ENCODE measurements around the gene NKX2-4. TPM values are rescaled to one million over a fixed set of nuclear protein-coding genes. Genes with fewer than 3 reads are reported as not detected.

Gene NKX2-4
- total RNA-seq, 2 experiments from 2014 or later, result not detected

GRCh38 chr20:21411725-21412124, 14.4 kb upstream of the NKX2-4 start:
- no peak for TF ChIP-seq EZH2phosphoT487 (IDR thresholded peaks at IDR 0.05; ENCODE audit: borderline replicate concordance, low read depth, low read length)
- no peak for TF ChIP-seq CTCF (conservative IDR thresholded peaks at IDR 0.05; ENCODE audit: low read length)
- Histone ChIP-seq H3K36me3 (ENCODE audit: insufficient read depth, low read length) (no peaks in the 10 kb centered on the region), H3K27ac (ENCODE audit: low read depth, low read length, poor library complexity, severe bottlenecking) (no peak overlapping the region), H3K79me2 (ENCODE audit: insufficient read depth, low read depth, low read length) (no peaks in the 10 kb centered on the region), H3K9me2 (ENCODE audit: insufficient read depth, low read length) (no peaks in the 10 kb centered on the region), H4K20me1 (ENCODE audit: insufficient read depth, low read length) (no peaks in the 10 kb centered on the region), H2AFZ (ENCODE audit: low read length) (no peak overlapping the region), H3K4me1 (ENCODE audit: insufficient read depth, low read length, poor library complexity, severe bottlenecking) (no peaks in the 10 kb centered on the region), H3K4me3 (ENCODE audit: low read depth, low read length, poor library complexity, severe bottlenecking) (no peak overlapping the region), H3K4me2 (ENCODE audit: low read length) (no peak overlapping the region), H3K9me3 (ENCODE audit: low read length) (peaks cover 10% of the 10 kb centered on the region; the same call in 1 of the 2 replicates)
- BruUV-seq (replicated peaks), result no TSS peak
- no peak for DNase-seq (ENCODE audit: low spot score)
- POLR2A ChIA-PET, result no interaction called here
- intact Hi-C loops (cut with micrococcal nuclease; ENCODE audit: unreplicated experiment), result no loop called here
- CTCF ChIA-PET (ENCODE audit: unreplicated experiment), result no interaction called here

DNA sequence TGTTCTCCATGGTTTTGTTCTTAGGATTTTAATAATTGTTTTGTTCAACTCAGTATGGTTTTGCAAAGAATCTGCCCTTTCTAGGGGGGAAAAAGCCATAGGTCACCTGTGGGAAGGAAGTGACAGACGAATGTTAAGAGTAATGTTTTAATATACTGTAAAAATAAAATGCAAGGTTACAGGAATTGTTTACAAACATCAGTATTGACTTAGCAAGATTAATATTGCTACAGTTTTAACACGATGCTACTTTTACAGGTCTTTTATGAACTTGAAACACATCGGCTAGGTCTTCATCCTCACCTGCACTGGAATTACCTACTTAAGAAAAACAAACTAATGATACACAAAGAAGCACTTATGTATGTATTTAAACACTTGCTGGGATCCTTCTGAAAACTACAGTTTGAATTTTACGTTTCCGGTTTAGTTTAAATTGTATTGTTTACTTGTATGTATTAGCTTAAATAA, 1.7 kb upstream of the NKX2-4 start:
- no peak overlapping the region for H3K4me2 ChIP-seq (ENCODE audit: low read length)
- BruUV-seq (replicated peaks), result no TSS peak
- DNase-seq (ENCODE audit: low spot score), result no peak
- no peaks in the 10 kb centered on the region for H3K9me3 ChIP-seq (ENCODE audit: low read length)
- intact Hi-C loops (cut with micrococcal nuclease; ENCODE audit: unreplicated experiment), result no loop called here
- H3K9me2 ChIP-seq (ENCODE audit: insufficient read depth, low read length), result no peaks in the 10 kb centered on the region
- no peaks in the 10 kb centered on the region for H4K20me1 ChIP-seq (ENCODE audit: insufficient read depth, low read length)
- H3K27ac ChIP-seq (ENCODE audit: low read depth, low read length, poor library complexity, severe bottlenecking), result no peak overlapping the region
- H3K4me3 ChIP-seq (ENCODE audit: low read depth, low read length, poor library complexity, severe bottlenecking), result no peak overlapping the region
- H3K4me1 ChIP-seq (ENCODE audit: insufficient read depth, low read length, poor library complexity, severe bottlenecking), result no peaks in the 10 kb centered on the region
- H2AFZ ChIP-seq (ENCODE audit: low read length), result no peak overlapping the region
- H3K79me2 ChIP-seq (ENCODE audit: insufficient read depth, low read depth, low read length), result no peaks in the 10 kb centered on the region
- H3K36me3 ChIP-seq (ENCODE audit: insufficient read depth, low read length), result no peaks in the 10 kb centered on the region
- no peak for TF ChIP-seq EZH2phosphoT487 (IDR thresholded peaks at IDR 0.05; ENCODE audit: borderline replicate concordance, low read depth, low read length)
- TF ChIP-seq CTCF (conservative IDR thresholded peaks at IDR 0.05; ENCODE audit: low read length), result no peak
- ChIA-PET POLR2A (interaction anchor here (0.7 kb wide), 1 partner anchor 759 kb away, joined by 3 read pairs; no protein-coding TSS in a partner anchor), CTCF (ENCODE audit: unreplicated experiment) (no interaction called here)

GRCh38 chr20:21398109-21399004, 1.0 kb upstream of the NKX2-4 start:
- no peak for DNase-seq (ENCODE audit: low spot score)
- no peak overlapping the region for H3K4me3 ChIP-seq (ENCODE audit: low read depth, low read length, poor library complexity, severe bottlenecking)
- H3K4me1 ChIP-seq (ENCODE audit: insufficient read depth, low read length, poor library complexity, severe bottlenecking), result no peaks in the 10 kb centered on the region
- no peaks in the 10 kb centered on the region for H3K9me2 ChIP-seq (ENCODE audit: insufficient read depth, low read length)
- CTCF ChIA-PET (ENCODE audit: unreplicated experiment), result no interaction called here
- no peaks in the 10 kb centered on the region for H3K79me2 ChIP-seq (ENCODE audit: insufficient read depth, low read depth, low read length)
- no peaks in the 10 kb centered on the region for H3K9me3 ChIP-seq (ENCODE audit: low read length)
- TF ChIP-seq CTCF (conservative IDR thresholded peaks at IDR 0.05; ENCODE audit: low read length) (no peak), EZH2phosphoT487 (IDR thresholded peaks at IDR 0.05; ENCODE audit: borderline replicate concordance, low read depth, low read length) (no peak)
- H2AFZ ChIP-seq (ENCODE audit: low read length), result no peak overlapping the region
- intact Hi-C loops (cut with micrococcal nuclease; ENCODE audit: unreplicated experiment), result no loop called here
- no peak overlapping the region for H3K4me2 ChIP-seq (ENCODE audit: low read length)
- no peaks in the 10 kb centered on the region for H4K20me1 ChIP-seq (ENCODE audit: insufficient read depth, low read length)
- POLR2A ChIA-PET, result no interaction called here
- no peak overlapping the region for H3K27ac ChIP-seq (ENCODE audit: low read depth, low read length, poor library complexity, severe bottlenecking)
- H3K36me3 ChIP-seq (ENCODE audit: insufficient read depth, low read length), result no peaks in the 10 kb centered on the region
- no TSS peak for BruUV-seq (replicated peaks)

All from OCI-LY7 (cell line).